HG02571 (cell line): ENCODE data around the gene CBX7.

Experiments
- ATAC-seq: cut with Tn5 transposase; IDR thresholded peaks from one replicate; pipeline ENCODE4 v1.9.1; 2021; ENCODE audit warnings: mild to moderate bottlenecking, moderate library complexity; ENCODE audit not compliant: unreplicated experiment

Gene CBX7

GRCh38 chr22:39128508-39128907 is 24.0 kb downstream of the CBX7 start:
- ATAC-seq: no peak

- no peak for ATAC-seq
These were observed 26.9 kb downstream of the CBX7 start for GRCh38 chr22:39125622-39126021.

GRCh38 chr22:39123751-39124581 is 28.5 kb downstream of the CBX7 start:
- no peak for ATAC-seq

GRCh38 chr22:39122772-39123470 is 29.6 kb downstream of the CBX7 start:
- no peak for ATAC-seq

GRCh38 chr22:39120983-39121382 is 31.5 kb downstream of the CBX7 start:
- ATAC-seq: no peak

DNA sequence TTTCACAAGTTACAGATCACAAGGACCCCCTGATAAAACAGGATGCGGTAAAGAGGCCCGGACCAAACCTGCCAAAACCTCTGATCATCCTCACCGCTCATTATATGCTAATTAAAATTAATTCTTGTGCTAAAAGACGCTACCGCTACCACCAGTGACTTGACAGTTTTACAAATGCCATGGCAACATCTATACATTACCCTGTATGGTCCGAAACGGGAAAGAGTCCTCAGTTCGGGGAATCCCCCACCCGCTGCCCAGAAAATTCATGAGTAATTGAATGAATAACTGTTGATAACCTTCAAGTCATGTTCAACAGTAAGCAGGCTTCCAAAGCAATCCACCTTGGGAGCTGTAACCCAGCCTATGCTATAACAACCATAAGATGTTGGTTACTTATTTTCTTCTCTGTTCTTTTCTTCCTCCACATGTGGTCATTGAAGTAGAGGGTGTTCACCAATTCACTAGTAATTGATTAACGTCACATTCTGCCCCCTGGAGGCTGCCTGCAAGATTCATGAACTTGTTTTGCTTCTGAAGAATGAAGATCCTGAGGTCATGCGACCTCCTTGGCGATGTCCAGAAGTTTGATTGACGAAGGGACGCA is 34.8 kb downstream of the CBX7 start:
- ATAC-seq: no peak

DNA sequence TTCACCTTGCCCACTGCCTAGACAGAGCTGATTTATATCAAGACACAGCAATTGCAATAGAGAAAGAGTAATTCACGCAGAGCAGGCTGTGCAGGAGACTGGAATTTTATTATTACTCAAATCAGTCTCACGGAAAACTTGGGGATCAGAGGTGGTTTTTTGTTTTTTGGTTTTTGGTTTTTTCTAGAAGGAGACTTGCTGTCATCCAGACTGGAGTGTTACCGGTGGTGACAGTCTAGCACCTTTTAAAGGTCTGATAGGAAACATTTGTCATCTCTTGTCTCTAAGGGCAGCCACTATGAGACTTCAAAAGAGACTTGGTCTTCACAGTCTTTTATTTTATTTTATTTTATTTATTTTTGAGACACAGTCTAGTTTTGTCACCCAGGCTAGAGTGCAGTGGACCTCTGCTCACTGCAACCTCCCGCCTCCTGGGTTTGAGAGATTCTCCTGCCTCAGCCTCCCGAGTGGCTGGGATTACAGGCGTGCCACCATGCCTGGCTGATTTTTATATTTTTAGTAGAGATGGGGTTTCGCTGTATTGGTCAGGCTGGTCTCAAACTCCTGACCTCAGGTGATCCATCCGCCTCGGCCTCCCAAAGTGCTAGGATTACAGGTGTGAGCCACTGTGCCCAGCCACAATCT is 36.4 kb downstream of the CBX7 start:
- no peak for ATAC-seq

GRCh38 chr22:39115570-39115969 is 36.9 kb downstream of the CBX7 start:
- no peak for ATAC-seq

DNA sequence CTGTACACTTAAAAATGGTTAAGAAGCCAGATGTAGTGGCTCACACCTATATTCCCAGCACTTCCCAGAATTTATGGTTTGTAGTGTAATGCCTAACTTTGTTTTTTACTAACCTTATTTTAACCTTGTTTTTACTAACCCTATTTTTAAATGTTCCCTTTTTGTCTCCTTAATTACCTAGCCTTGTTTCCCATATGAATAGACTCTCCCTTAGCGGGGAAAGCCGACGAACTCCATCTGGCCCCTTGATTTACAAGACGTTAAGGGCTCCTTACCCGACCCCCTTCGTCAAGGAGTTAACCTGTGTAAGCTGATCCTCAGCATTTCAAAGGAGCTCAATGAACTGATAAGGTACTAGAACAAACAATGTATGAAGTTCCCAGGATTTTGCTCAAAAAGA is 38.4 kb downstream of the CBX7 start:
- ATAC-seq: no peak

DNA sequence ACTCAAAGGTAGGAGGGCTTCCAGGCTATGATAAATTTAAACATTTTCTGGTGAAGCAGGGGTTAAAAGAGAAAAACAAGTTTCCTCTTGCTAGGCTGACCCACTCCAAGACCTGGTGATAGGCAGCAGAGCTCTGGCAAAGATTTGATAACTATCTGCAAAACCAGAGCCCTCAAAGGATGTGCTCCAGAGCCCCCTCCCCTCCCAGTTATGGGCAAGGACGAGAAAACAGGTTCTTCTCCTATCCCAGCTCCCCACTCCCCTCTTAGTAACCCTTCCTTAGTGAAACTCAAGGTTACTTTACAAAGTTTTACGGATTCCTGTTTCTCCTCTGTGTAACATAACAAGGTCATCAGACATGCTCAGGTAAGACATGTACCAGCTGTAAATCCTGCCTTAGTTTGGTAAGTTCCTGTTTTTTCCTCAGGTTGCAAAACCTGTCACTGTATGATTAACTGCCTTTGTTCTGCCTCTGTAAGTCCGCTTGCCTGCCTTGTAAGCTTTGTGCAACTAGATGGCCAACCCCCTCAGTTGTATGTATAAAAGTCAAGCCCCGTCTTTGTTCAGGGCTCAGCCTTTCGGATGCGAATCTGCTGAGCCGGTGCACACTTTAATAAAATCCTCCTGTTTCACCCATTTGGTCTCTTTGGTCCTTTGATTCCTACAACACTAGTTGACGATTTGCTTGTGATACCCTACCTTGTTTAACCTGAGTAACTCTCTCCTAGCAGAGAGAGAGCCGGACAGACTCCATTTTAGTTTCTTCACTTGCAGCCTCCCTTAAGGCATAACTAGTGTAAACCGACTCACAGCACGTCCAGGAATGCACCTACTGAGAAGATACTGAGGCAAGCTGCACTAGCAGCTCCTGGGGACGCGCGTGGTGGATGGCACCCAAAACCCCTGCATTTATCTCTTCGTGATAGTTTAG is 41.6 kb downstream of the CBX7 start:
- ATAC-seq: no peak

DNA sequence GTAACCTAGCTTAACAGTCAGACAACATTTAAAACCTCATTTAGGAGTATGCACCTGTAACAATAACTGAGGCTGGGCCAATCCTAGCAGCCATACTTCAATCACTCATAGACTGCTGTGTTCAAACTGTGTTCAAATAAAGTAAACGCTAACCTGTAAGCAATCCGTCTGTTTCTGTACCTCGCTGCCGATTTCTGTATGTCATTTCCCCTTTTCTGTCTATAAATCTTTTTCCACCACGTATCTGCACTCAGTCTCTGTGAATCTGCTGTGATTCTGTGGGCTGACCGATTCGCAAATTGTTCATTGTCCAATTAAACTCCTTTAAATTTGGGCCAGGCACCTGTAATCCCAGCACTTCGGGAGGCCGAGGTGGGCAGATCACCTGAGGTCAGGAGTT is 43.1 kb downstream of the CBX7 start:
- ATAC-seq: no peak

GRCh38 chr22:39108487-39108886 is 44.0 kb downstream of the CBX7 start:
- no peak for ATAC-seq

GRCh38 chr22:39106326-39106725 is 46.2 kb downstream of the CBX7 start:
- no peak for ATAC-seq

GRCh38 chr22:39103431-39103830 is 49.0 kb downstream of the CBX7 start:
- ATAC-seq: no peak

DNA sequence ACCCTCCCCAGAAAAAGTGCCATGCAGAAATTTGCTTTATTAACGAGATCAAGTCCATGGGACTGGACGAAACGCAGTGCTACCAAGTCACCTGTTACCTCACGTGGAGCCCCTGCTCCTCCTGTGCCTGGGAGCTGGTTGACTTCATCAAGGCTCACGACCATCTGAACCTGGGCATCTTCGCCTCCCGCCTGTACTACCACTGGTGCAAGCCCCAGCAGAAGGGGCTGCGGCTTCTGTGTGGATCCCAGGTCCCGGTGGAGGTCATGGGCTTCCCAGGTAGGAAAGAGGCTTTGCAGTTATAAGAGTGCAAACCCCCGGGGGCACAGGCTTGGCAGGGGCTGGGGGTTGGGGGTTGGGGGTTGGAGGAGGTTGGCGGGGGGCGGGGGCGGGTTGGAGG is 51.3 kb downstream of the CBX7 start:
- ATAC-seq: no peak

- ATAC-seq: no peak
These were observed 53.9 kb downstream of the CBX7 start for GRCh38 chr22:39098576-39098975.

DNA sequence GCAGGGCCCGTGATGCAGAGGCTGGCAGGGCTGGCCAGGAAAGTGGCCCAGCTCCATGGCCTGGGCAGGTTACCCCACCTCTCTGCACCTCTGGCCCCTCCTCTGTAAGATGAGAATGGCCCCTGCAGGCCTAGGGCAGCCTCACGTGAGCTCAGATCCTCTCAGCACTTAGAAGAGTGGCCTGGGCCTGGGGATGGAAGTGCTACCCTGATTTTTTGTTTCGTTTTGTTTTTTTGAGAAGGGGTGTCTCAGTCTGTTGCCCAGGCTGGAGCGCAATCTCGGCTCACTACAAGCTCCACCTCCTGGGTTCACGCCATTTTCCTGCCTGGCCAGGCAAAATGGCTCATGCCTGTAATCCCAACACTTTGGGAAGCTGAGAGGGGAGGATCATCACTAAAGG is 54.5 kb downstream of the CBX7 start:
- ATAC-seq: no peak

GRCh38 chr22:39097098-39098020 is 55.1 kb downstream of the CBX7 start, which contains the start of gene APOBEC3H:
TSS of gene APOBEC3H (plus strand) at chr22:39097244. CDS start at chr22:39100279, 3,035 bp downstream.
- no peak for ATAC-seq

DNA sequence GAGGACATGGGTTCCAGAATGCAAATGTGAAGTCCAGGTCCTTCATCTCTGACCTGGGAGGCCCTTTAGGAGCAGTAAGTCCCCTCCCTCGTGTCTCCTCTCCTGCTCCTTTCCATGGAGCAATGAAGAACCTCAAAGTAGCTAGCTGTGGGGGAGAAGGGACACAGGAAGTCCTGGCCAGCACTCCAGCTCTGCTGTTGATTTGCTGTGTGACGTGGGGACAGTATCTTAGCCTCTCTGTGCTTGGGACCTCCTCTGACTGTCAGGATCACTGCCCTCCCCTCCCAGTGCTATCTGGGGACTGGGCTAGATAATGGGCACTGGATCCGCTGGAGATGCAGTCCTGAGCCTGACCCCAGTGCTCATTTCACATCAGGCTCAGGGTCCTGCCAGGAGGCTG is 56.5 kb downstream of the CBX7 start:
- no peak for ATAC-seq
